B cell (primary cell): ENCODE measurements around the gene ARMH3. TPM values are rescaled to one million over a fixed set of nuclear protein-coding genes. Genes with fewer than 3 reads are reported as not detected.

Source experiments
- ATAC-seq: fragments of 200-7000 bp; cut with Tn5 transposase; one replicate; pipeline ENCODE4 v1.10.0; 2021; ENCODE audit warnings: low read depth, mild to moderate bottlenecking, moderate number of reproducible peaks, moderate library complexity
- CTCF ChIA-PET: fragments of 350-600 bp; sonication (Branson Sonifier 250); formaldehyde crosslinking; loops from one replicate; lab custom pipeline; 2021; ENCODE audit warnings: antibody characterized with exemption, inconsistent platforms; lab: Charles Lee
- POLR2A ChIA-PET: fragments of 350-600 bp; sonication (Branson Sonifier 250); formaldehyde crosslinking; loops from one replicate; lab custom pipeline; 2021; ENCODE audit warnings: antibody characterized with exemption; lab: Charles Lee
- DNase-seq: peaks from one replicate; pipeline ENCODE4 v3.0.0; 2013
- H2AFZ ChIP-seq: 2 replicates; pipeline ENCODE4 v1.6.1; 2012; ENCODE audit warnings: mild to moderate bottlenecking, low read depth, low read length; ENCODE audit not compliant: insufficient read depth, poor library complexity, severe bottlenecking
- H3K27ac ChIP-seq, 2 donors: 1 replicate in 1 of 2; 2 replicates in 1 of 2; pipeline ENCODE4 v1.5.1; 2012 to 2013; ENCODE audit warnings: low read length in 2 of 2, mild to moderate bottlenecking in 2 of 2, moderate library complexity in 1 of 2
- H3K27me3 ChIP-seq, 4 experiments: fragments of 200-600 bp in 1 of 4; sonication (generic) in 1 of 4; replicated peaks in 1 of 4; 1 replicate in 2 of 4; 2 replicates in 2 of 4; pipeline versions ENCODE4 v1.6.1 to v1.7.0; 2013 to 2016; ENCODE audit warnings: low read length in 3 of 4, mild to moderate bottlenecking in 2 of 4, mixed read lengths in 1 of 4, moderate library complexity in 1 of 4; ENCODE audit not compliant: insufficient read depth in 4 of 4, control insufficient read depth in 3 of 4; ENCODE audit errors: control extremely low read depth in 1 of 4
- H3K36me3 ChIP-seq, 2 experiments: replicated peaks in 1 of 2; 1 replicate in 1 of 2; 2 replicates in 1 of 2; pipeline versions ENCODE4 v1.6.1 to v1.7.1; 2013; ENCODE audit warnings: low read length in 1 of 2; ENCODE audit not compliant: insufficient read depth in 2 of 2, control insufficient read depth in 1 of 2; ENCODE audit errors: control extremely low read depth in 1 of 2, extremely low read depth in 1 of 2
- H3K4me1 ChIP-seq, 2 donors: fragments of 200-600 bp in 1 of 2; sonication (generic) in 1 of 2; 1 replicate in 1 of 2; 2 replicates in 1 of 2; pipeline versions ENCODE4 v1.5.1 to v1.6.1; 2013 to 2017; ENCODE audit warnings: low read length in 2 of 2; ENCODE audit not compliant: control insufficient read depth in 2 of 2, insufficient read depth in 2 of 2
- H3K4me2 ChIP-seq: replicated peaks from 2 replicates; pipeline ENCODE3; 2012; ENCODE audit warnings: mild to moderate bottlenecking, low read depth, low read length; ENCODE audit not compliant: poor library complexity, severe bottlenecking
- H3K4me3 ChIP-seq, 5 experiments: fragments of 200-600 bp in 1 of 5; sonication (generic) in 1 of 5; 1 replicate in 3 of 5; 2 replicates in 2 of 5; pipeline versions ENCODE4 v1.5.1 to v1.7.0; 2011 to 2016; ENCODE audit warnings: low read length in 4 of 5, mild to moderate bottlenecking in 4 of 5, low read depth in 2 of 5, control low read depth in 1 of 5, moderate library complexity in 1 of 5; ENCODE audit not compliant: insufficient read depth in 1 of 5; ENCODE audit errors: control extremely low read depth in 1 of 5, extremely low read depth in 1 of 5
- H3K79me2 ChIP-seq: fragments of 200-600 bp; sonication (generic); one replicate; pipeline ENCODE4 v1.6.0; 2016; ENCODE audit warnings: low read length; ENCODE audit not compliant: control insufficient read depth, insufficient read depth
- H3K9ac ChIP-seq: fragments of 200-600 bp; sonication (generic); 2 replicates; pipeline ENCODE4 v1.6.1; 2017; ENCODE audit warnings: mild to moderate bottlenecking, low read length, moderate library complexity
- H3K9me3 ChIP-seq, 3 donors: one replicate each; pipeline versions ENCODE4 v1.6.1 to v1.7.1; 2013; ENCODE audit warnings: low read length in 2 of 3; ENCODE audit not compliant: control insufficient read depth in 2 of 3, insufficient read depth in 1 of 3; ENCODE audit errors: control extremely low read depth in 1 of 3
- H4K20me1 ChIP-seq: 2 replicates; pipeline ENCODE4 v1.6.0; 2012; ENCODE audit warnings: mild to moderate bottlenecking, low read length; ENCODE audit not compliant: insufficient read depth, control insufficient read depth, poor library complexity, severe bottlenecking
- H3K27ac Mint-ChIP-seq: one replicate; pipeline ENCODE4 v1.8.0; 2021; ENCODE audit warnings: mixed read lengths
- H3K27me3 Mint-ChIP-seq: one replicate; pipeline ENCODE4 v1.8.0; 2021; ENCODE audit warnings: mixed read lengths
- H3K4me1 Mint-ChIP-seq: one replicate; pipeline ENCODE4 v1.8.0; 2021; ENCODE audit warnings: mixed read lengths
- H3K4me3 Mint-ChIP-seq: one replicate; pipeline ENCODE4 v1.8.0; 2021; ENCODE audit warnings: mixed read lengths
- H3K9me3 Mint-ChIP-seq: one replicate; pipeline ENCODE4 v1.8.0; 2022; ENCODE audit warnings: mixed read lengths; ENCODE audit not compliant: insufficient read depth
- CTCF ChIP-seq: fragments of 200-600 bp; IDR thresholded peaks from one replicate; pipeline ENCODE4 v1.8.0; 2022; ENCODE audit warnings: antibody characterized with exemption, mild to moderate bottlenecking
- EZH2 ChIP-seq: IDR thresholded peaks from 2 replicates; pipeline ENCODE4 v1.6.1; 2012; ENCODE audit warnings: borderline replicate concordance, low read depth, mild to moderate bottlenecking, moderate library complexity, low read length; ENCODE audit not compliant: insufficient read depth, poor library complexity, severe bottlenecking
- WGBS: methylation state at CpG from one replicate; pipeline ENCODE4 v1.1.5; 2013; ENCODE audit warnings: missing lambda C conversion rate; ENCODE audit not compliant: insufficient coverage; 5-methylcytosine and 5-hydroxymethylcytosine counted together
- intact Hi-C: fragments of 100-400 bp; cut with micrococcal nuclease; formaldehyde crosslinking; loops from one replicate; pipeline ENCODE4 v1.10.0; 2022
- polyA plus RNA-seq: library from polyadenylated mRNA; depleted of rRNA; stranded (reverse); fragments of >200 nt; gene quantifications from 2 replicates; pipeline ENCODE4 v1.2.3, GENCODE V29; 2012
- total RNA-seq, 2 donors: library from RNA; stranded (reverse); fragments of 120-200 nt in 1 of 2; gene quantifications; 1 replicate in 1 of 2; 2 replicates in 1 of 2; pipeline versions ENCODE4 v1.2.3 to v1.2.4, GENCODE V29; 2013 to 2022

ARMH3 gene
- total and polyA plus RNA-seq, 2 donors (not counting 1 experiment from before 2014, with no cell fraction given) = 33.4 to 40.7 TPM

GRCh38 chr10:101830322-101831168 lies 225.4 kb downstream of the ARMH3 start:
- DNase-seq = peak; percentile 99
- H3K4me3 Mint-ChIP-seq = peak overlapping the region; percentile 94
- peak; percentile 73 for ATAC-seq
- Histone ChIP-seq H3K36me3 (peaks cover 0 to 14% of the 10 kb centered on the region in 2 experiments), H2AFZ (peak overlapping the region; percentile 77), H3K4me3 (peak overlapping the region; percentile 3 to 72 (median 58)), H3K4me1 (peaks cover 35 to 58% of the 10 kb centered on the region in 2 donors), H3K79me2 (peaks cover 39% of the 10 kb centered on the region), H3K4me2 (peak overlapping the region; percentile 91), H3K27ac (peak overlapping the region; percentile 89 to 96), H3K27me3 (no peaks in the 10 kb centered on the region), H4K20me1 (peaks cover 34% of the 10 kb centered on the region), H3K9ac (peak overlapping the region; percentile 63), H3K9me3 (no peaks in the 10 kb centered on the region)
- ChIA-PET CTCF (interaction anchor here (1.0 to 6.4 kb wide), 2 partner anchors 11 to 13 kb away, joined by 3 to 51 read pairs; partner anchors contain the start of gene KCNIP2), POLR2A (interaction anchor here (0.6 to 7.1 kb wide), 9 partner anchors 9 to 815 kb away, joined by 3 to 102 read pairs (median 5); partner anchors contain the start of genes KCNIP2 and OGA)
- TF ChIP-seq EZH2 (no peak), CTCF (no peak)
- under 1% methylated on average over 56 of the region's 56 CpGs for WGBS
- H3K27me3 Mint-ChIP-seq = no peaks in the 10 kb centered on the region
- intact Hi-C loops = loop anchor here (1.0 to 5.0 kb wide), 5 partner anchors 10 to 817 kb away; partner anchors contain the start of genes ACTR1A, OGA and SUFU
- peaks cover 45% of the 10 kb centered on the region for H3K4me1 Mint-ChIP-seq
- peak overlapping the region; percentile 99 for H3K27ac Mint-ChIP-seq
- no peaks in the 10 kb centered on the region for H3K9me3 Mint-ChIP-seq
